Ascending aorta (tissue), 2 donors: ENCODE data around the gene ROCK1. TPM values are rescaled to one million over a fixed set of nuclear protein-coding genes. Genes with fewer than 3 reads are reported as not detected.

Experiments
- DNase-seq, 2 donors: peaks; one replicate each; pipeline ENCODE4 v3.0.0-alpha.2; 2019; ENCODE audit warnings: low spot score in 2 of 2
- H3K27ac ChIP-seq, 2 donors: fragments of 200-600 bp; sonication (generic); one replicate each; pipeline ENCODE4 v1.5.1; 2016 to 2017; ENCODE audit warnings: mild to moderate bottlenecking in 1 of 2
- H3K27me3 ChIP-seq: fragments of 200-600 bp; sonication (generic); one replicate; pipeline ENCODE4 v1.5.1; 2017
- H3K36me3 ChIP-seq, 2 donors: fragments of 200-600 bp; sonication (generic); one replicate each; pipeline ENCODE4 v1.5.1; 2016
- H3K4me1 ChIP-seq, 2 donors: fragments of 200-600 bp; sonication (generic); one replicate each; pipeline ENCODE4 v1.5.1; 2016 to 2017; ENCODE audit warnings: mild to moderate bottlenecking in 1 of 2
- H3K4me3 ChIP-seq, 2 donors: fragments of 200-600 bp; sonication (generic); one replicate each; pipeline ENCODE4 v1.5.1; 2016 to 2017; ENCODE audit warnings: mild to moderate bottlenecking in 1 of 2
- H3K9me3 ChIP-seq, 2 donors: fragments of 200-600 bp; sonication (generic); one replicate each; pipeline ENCODE4 v1.5.1; 2016
- intact Hi-C: fragments of 100-400 bp; cut with DNase I; formaldehyde crosslinking; loops from one replicate; pipeline ENCODE4 v1.15.1; 2023
- total RNA-seq: library from RNA; depleted of rRNA; stranded (reverse); fragments of >200 nt; gene quantifications from one replicate; pipeline ENCODE4 v1.1.0, GENCODE V29; 2016
- TF ChIP-seq, protein P1 (sequence below), 3 experiments: fragments of 200-600 bp in 2 of 3; fragments of 450-650 bp in 1 of 3; sonication (generic) in 2 of 3; IDR thresholded peaks; one replicate each; pipeline ENCODE4 v1.5.1; 2016 to 2019; ENCODE audit warnings: antibody characterized with exemption in 3 of 3, mild to moderate bottlenecking in 1 of 3, moderate library complexity in 1 of 3

ROCK1 gene
- total RNA-seq, 1 donor from 2014 or later: 32.0 TPM

DNA sequence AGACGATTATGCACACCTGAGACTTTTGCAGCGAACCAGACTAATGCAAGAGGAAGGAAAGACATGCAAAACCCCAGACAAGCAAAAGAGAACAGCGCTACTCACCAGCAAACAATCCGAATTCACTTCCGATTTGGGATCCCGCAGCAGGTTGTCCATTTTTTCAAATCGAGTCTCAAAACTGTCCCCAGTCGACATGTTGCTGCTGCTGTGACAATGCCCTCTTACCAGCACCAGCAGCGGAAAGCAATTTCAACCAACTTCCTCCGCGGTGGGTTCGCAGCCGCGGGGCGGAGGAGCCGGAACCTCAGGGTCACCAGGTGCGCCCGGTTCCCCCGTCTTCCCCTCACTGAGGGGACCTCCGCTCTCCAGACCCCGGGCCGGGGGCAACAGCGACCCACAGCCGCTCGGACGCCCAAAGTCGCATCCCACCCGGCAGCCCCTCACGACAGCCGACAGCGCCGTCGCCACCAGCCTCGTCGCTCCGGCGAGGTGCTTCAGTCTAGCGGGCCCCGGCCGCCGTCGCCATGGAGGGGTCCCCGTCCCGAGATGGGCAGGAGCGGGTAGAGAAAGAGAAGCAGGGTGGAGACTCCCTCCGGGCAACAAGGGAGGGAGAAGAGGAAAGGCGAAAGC lies 784 bp downstream of the ROCK1 start:
- H3K27ac ChIP-seq: peak overlapping the region; percentile 98 to 99
- intact Hi-C loops: loop anchor here (2.0 to 10.0 kb wide), 5 partner anchors 58 to 1054 kb away; partner anchors contain the start of genes ABHD3 and GATA6
- H3K4me1 ChIP-seq: peaks cover 13 to 18% of the 10 kb centered on the region in 2 donors
- peak in 1 of 2 donors; percentile 73 for DNase-seq
- H3K9me3 ChIP-seq: no peaks in the 10 kb centered on the region
- TF ChIP-seq, protein P1, sequence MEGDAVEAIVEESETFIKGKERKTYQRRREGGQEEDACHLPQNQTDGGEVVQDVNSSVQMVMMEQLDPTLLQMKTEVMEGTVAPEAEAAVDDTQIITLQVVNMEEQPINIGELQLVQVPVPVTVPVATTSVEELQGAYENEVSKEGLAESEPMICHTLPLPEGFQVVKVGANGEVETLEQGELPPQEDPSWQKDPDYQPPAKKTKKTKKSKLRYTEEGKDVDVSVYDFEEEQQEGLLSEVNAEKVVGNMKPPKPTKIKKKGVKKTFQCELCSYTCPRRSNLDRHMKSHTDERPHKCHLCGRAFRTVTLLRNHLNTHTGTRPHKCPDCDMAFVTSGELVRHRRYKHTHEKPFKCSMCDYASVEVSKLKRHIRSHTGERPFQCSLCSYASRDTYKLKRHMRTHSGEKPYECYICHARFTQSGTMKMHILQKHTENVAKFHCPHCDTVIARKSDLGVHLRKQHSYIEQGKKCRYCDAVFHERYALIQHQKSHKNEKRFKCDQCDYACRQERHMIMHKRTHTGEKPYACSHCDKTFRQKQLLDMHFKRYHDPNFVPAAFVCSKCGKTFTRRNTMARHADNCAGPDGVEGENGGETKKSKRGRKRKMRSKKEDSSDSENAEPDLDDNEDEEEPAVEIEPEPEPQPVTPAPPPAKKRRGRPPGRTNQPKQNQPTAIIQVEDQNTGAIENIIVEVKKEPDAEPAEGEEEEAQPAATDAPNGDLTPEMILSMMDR (IDR thresholded peaks at IDR 0.05): no peak
- no peaks in the 10 kb centered on the region for H3K27me3 ChIP-seq
- peak overlapping the region; percentile 95 to 99 for H3K4me3 ChIP-seq
- no peaks in the 10 kb centered on the region for H3K36me3 ChIP-seq

DNA sequence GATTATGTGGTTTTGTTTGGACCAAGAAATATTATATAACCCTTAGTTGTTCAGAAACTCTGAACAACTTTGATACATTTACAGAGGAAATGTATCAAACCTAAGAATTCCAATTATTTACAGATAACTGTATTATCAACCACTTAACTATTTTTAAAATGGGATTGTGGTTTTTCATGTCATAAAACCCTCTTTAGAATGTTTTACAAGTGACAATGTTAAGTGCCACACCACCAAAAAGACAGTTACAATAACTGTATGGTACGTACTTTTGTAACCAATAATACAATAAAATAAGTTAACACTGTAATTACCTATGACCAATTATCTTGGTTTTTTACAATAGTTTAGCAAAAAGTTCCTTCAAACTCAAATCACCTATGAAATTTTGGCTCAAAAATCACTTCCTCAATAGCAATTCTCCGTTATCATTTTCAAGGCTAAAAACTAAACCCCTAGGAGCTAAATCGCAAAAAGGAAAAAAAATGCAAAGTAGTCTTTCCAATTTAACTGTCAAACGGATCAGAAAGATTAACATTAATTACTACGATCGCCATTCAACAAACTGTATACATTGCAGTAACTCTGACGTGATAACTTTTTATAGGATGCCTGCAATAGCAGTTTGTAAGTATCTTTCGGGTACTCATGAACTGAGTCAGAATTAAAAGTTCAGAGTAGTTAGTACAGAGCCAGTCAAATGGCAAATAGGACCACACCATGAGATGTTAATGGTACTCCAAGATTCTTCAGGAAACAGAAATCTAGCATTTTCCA lies 1.5 kb downstream of the ROCK1 start:
- DNase-seq: no peak
- H3K27ac ChIP-seq: peak overlapping the region; percentile 98 to 99
- H3K9me3 ChIP-seq: no peaks in the 10 kb centered on the region
- peak overlapping the region; percentile 95 to 99 for H3K4me3 ChIP-seq
- intact Hi-C loops: loop anchor here (2.0 to 10.0 kb wide), 5 partner anchors 57 to 1055 kb away; partner anchors contain the start of genes ABHD3 and GATA6
- H3K4me1 ChIP-seq: peaks cover 10 to 17% of the 10 kb centered on the region in 2 donors
- H3K36me3 ChIP-seq: no peaks in the 10 kb centered on the region
- H3K27me3 ChIP-seq: no peaks in the 10 kb centered on the region
- TF ChIP-seq, protein P1 (IDR thresholded peaks at IDR 0.05): no peak

DNA sequence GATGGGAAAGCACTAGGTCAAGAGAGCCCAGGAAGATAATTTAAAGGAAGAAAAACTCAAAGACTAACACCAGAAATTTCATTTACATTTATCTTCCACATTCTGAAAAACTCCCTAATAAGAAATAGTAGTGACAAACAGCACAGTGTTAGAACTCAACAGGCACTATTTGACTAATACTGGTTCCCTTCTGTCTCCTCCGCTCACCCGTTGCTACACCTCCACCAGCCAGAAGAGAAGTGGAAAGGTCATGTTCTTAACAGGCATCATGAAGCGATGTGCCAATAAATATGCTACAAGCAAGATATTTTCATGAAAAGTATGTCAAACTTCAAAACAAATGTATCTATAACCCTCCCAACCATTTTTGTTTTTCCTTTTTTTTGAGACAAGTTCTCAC lies 5.7 kb downstream of the ROCK1 start:
- TF ChIP-seq, protein P1 (IDR thresholded peaks at IDR 0.05): no peak
- no peak overlapping the region for H3K27ac ChIP-seq
- H3K9me3 ChIP-seq: no peaks in the 10 kb centered on the region
- H3K36me3 ChIP-seq: no peaks in the 10 kb centered on the region
- peaks cover 10 to 33% of the 10 kb centered on the region in 2 donors for H3K4me1 ChIP-seq
- no peaks in the 10 kb centered on the region for H3K27me3 ChIP-seq
- DNase-seq: no peak
- intact Hi-C loops: no loop called here
- H3K4me3 ChIP-seq: peak overlapping the region; percentile 14 to 99

DNA sequence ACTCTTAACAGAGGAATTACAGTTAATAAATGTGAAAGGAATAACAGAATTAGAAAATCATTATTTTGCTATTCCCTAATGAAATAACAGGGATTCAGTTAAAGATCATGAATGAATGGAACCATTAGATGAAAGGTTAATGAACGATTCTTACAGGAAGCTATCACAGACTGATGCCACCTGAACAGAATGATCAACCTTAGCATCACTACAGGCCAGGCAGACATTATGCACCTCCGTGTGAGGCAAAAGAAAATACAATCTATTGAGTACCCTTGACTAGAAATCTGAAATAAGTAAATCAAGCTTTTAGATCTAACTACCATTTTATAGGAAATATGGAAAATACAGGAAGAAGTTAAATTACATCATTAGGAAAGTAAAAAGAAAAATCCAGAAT lies 10.4 kb downstream of the ROCK1 start:
- DNase-seq: no peak
- intact Hi-C loops: no loop called here
- Histone ChIP-seq H3K27ac (no peak overlapping the region), H3K4me1 (peaks cover 0 to 36% of the 10 kb centered on the region in 2 donors), H3K4me3 (no peak overlapping the region), H3K36me3 (no peaks in the 10 kb centered on the region), H3K9me3 (no peaks in the 10 kb centered on the region), H3K27me3 (no peaks in the 10 kb centered on the region)
- TF ChIP-seq, protein P1 (IDR thresholded peaks at IDR 0.05): no peak

DNA sequence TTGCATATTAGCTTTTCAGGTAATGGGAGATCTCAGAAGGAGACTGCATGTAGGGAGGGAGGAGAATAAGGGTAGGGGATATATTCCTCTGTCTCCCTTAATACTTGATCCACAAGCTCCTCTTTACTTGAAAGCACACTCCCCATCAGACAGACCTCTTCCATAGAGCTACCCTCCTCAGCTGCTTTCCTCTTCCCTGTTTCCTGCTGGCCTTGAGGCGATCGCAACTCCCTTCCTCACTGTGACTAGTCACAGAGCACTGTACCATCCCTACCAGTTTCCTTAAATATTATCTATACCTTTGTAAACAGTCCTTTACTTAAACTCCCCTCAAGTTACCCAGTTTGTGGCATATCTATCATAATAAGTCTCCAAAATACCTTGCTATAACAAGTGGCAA lies 10.9 kb downstream of the ROCK1 start:
- Histone ChIP-seq H3K4me3 (no peak overlapping the region), H3K9me3 (no peaks in the 10 kb centered on the region), H3K27ac (no peak overlapping the region), H3K4me1 (peaks cover 0 to 38% of the 10 kb centered on the region in 2 donors), H3K36me3 (no peaks in the 10 kb centered on the region), H3K27me3 (no peaks in the 10 kb centered on the region)
- intact Hi-C loops: no loop called here
- DNase-seq: no peak
- TF ChIP-seq, protein P1 (IDR thresholded peaks at IDR 0.05): no peak
